Astrocyte of the cerebellum (primary cell): ENCODE measurements around the gene TFEB.

Experiments used
- DNase-seq: peaks from one replicate; pipeline ENCODE4 v3.0.0-alpha.2; 2011; ENCODE audit warnings: low read depth
- H3K4me3 ChIP-seq: 2 replicates; pipeline ENCODE4 v1.5.1; 2011; ENCODE audit warnings: mild to moderate bottlenecking, low read depth, low read length, moderate library complexity
- CTCF ChIP-seq: IDR thresholded peaks from 2 replicates; pipeline ENCODE4 v1.5.1; 2012; ENCODE audit warnings: low read length, low read depth, moderate library complexity, mild to moderate bottlenecking; ENCODE audit errors: missing control alignments
- in situ Hi-C: cut with HindIII; loops from 2 replicates; pipeline ENCODE4 v1.10.0; 2017; ENCODE audit warnings: low sequenced_read_pairs

Gene TFEB

DNA sequence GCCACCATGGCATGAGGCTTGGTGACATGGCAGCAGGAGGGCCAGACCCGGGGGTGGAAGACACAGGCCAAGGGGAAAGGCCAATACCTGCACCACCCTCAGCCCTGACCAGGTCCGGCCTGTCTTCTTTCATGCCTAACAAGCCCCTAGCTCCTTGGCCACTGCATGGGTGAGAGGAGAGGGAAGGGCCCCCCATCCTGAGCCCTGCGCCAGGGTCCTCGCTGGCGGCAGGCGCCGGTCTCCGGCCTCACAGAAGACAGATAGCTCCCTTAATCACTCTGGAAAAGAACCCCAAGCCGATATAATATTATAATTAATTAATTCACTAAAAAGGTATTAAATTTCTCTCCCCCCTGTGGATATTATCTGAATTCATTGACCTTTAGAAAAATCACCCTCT is 55.7 kb downstream of the TFEB start:
- no peak for DNase-seq
- no peak overlapping the region for H3K4me3 ChIP-seq
- in situ Hi-C loops = no loop called here
- TF ChIP-seq CTCF = no peak

DNA sequence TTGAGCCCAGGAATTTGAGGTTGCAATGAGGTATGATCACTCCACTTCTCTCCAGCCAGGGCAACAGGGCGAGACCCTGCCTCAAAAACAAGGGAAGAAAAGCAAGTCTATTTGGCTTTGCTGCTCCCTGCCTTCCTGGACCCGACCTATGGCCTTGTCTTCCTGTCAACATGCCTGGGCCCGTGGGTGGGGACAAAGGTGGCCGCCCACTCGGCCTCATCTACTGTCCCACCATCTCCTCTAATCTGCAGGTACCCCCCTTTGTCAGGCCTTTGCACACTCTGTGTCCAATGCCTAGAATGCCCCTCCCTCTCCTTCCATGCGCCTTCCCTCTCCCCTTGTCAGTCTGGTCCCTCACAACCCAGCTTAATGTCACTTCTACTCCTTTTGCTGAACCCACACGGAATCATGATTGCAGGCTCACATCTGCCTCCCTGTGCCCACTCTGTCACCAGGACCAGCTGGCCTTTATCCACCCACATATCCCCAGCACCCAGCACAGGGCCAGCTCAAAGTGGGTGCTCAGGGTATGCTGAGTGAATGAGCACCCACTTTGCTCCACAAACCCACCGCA is 56.8 kb downstream of the TFEB start:
- in situ Hi-C loops = no loop called here
- no peak overlapping the region for H3K4me3 ChIP-seq
- DNase-seq = no peak
- TF ChIP-seq CTCF = no peak

- no peak for DNase-seq
- TF ChIP-seq CTCF = no peak
- H3K4me3 ChIP-seq = no peak overlapping the region
- in situ Hi-C loops = no loop called here
These were observed 58.1 kb downstream of the TFEB start for GRCh38 chr6:41677124-41677921.

DNA sequence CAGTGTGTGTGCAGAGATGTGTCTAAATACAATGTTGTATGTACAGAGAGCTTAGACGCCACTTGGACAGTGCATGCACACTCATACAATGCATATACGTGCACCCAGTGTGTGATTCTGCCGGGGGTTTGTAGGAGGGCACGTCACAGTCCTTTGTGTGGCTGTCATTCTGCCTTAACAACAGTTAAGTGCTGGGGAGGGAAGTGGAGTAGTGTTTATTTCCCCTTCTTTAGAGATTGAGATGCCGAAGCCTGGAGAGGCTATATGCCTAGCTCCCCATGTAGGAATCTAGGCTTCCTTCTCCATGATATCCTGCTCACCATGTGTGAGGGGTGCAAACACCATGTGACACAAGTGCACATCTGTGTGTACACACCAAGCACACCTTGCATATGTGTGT is 59.0 kb downstream of the TFEB start:
- no peak overlapping the region for H3K4me3 ChIP-seq
- no peak for DNase-seq
- in situ Hi-C loops = no loop called here
- no peak for TF ChIP-seq CTCF

DNA sequence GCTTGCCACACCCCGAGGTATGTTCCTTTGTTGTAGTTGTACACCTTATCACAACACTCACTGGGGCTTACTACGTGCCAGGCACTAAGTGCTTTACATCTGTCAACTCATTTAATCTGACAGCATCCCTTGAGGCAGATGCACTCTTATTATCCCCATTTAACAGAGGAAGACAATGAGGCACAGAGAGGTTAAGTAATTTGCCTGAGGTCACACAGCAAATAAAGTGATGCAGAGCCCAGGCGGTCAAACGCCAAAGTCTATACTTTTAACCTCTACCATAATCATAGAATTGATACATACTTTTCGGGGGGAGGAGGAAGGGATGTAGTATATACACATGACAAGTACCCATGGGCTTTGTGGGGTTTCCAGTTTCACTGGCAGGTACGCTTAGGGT is 59.4 kb downstream of the TFEB start:
- no peak for DNase-seq
- no peak for TF ChIP-seq CTCF
- in situ Hi-C loops = no loop called here
- H3K4me3 ChIP-seq = no peak overlapping the region

- in situ Hi-C loops = no loop called here
- no peak for DNase-seq
- no peak overlapping the region for H3K4me3 ChIP-seq
- no peak for TF ChIP-seq CTCF
These were observed 60.1 kb downstream of the TFEB start for GRCh38 chr6:41675176-41675775.
